H1 (cell line): ENCODE measurements around the gene CYLD.

Experiments used
- CEBPB ChIP-seq: IDR thresholded peaks from 2 replicates; pipeline ENCODE4 v1.6.1; 2012; ENCODE audit warnings: low read depth, low read length
- CREB1 ChIP-seq: IDR thresholded peaks from 2 replicates; pipeline ENCODE4 v1.6.1; 2012; ENCODE audit warnings: inconsistent platforms
- EZH2 ChIP-seq: fragments of 200-600 bp; sonication (generic); IDR thresholded peaks from 2 replicates; pipeline ENCODE4 v1.7.1; 2012; ENCODE audit warnings: low read depth, mild to moderate bottlenecking, moderate library complexity, low read length, inconsistent platforms; ENCODE audit not compliant: severe bottlenecking
- POLR2AphosphoS5 ChIP-seq: IDR thresholded peaks from 2 replicates; pipeline ENCODE4 v1.6.1; 2011; ENCODE audit warnings: low read depth, low read length

GRCh38 chr16:50737420-50737959 is 4.4 kb upstream of the CYLD start:
- no peak for TF ChIP-seq CEBPB
- no peak for TF ChIP-seq EZH2
- TF ChIP-seq CREB1: no peak
- TF ChIP-seq POLR2AphosphoS5: no peak
